Measurements from ENCODE around the gene ADAMTS18.

DNA sequence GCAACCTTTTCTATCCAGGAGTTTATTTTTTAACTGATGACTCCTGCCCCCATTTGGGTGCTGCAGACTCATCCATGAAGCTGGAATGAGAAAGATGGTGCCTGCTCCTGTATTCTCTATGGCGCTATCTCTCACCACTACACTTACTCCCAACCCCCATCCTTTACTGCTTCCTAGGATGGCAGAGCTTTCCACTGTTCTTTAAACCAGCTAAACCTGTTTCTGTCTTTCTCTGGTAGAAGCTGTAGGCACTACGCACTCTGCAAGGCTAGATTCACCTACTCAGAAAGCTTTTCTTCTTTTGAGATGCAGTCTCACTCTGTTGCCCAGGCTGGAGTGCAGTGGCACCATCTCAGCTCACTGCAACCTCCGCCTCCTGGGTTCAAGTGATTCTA, 47.0 kb downstream of the ADAMTS18 start:
- no peak for TF ChIP-seq POLR2A (IDR thresholded peaks at IDR 0.05; ENCODE audit: control extremely low read depth in 1 of 2, low read depth in 2 of 2, low read length in 2 of 2)
- TF ChIP-seq YY1 (IDR thresholded peaks at IDR 0.05; ENCODE audit: low read depth, low read length): no peak
- TF ChIP-seq TAF1 (IDR thresholded peaks at IDR 0.05; ENCODE audit: low read depth, low read length): no peak
- TF ChIP-seq CEBPB (IDR thresholded peaks at IDR 0.05; ENCODE audit: low read depth, low read length): no peak
- TF ChIP-seq POU5F1 (IDR thresholded peaks at IDR 0.05; ENCODE audit: low read depth, low read length): no peak
- TF ChIP-seq, protein P1, sequence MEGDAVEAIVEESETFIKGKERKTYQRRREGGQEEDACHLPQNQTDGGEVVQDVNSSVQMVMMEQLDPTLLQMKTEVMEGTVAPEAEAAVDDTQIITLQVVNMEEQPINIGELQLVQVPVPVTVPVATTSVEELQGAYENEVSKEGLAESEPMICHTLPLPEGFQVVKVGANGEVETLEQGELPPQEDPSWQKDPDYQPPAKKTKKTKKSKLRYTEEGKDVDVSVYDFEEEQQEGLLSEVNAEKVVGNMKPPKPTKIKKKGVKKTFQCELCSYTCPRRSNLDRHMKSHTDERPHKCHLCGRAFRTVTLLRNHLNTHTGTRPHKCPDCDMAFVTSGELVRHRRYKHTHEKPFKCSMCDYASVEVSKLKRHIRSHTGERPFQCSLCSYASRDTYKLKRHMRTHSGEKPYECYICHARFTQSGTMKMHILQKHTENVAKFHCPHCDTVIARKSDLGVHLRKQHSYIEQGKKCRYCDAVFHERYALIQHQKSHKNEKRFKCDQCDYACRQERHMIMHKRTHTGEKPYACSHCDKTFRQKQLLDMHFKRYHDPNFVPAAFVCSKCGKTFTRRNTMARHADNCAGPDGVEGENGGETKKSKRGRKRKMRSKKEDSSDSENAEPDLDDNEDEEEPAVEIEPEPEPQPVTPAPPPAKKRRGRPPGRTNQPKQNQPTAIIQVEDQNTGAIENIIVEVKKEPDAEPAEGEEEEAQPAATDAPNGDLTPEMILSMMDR (IDR thresholded peaks at IDR 0.05; ENCODE audit: control extremely low read depth in 1 of 3, insufficient read depth in 1 of 3, low read depth in 1 of 3, low read length in 3 of 3): no peak
- TF ChIP-seq SIN3A (conservative IDR thresholded peaks at IDR 0.05 in 1 of 2, IDR thresholded peaks at IDR 0.05 in 1 of 2; ENCODE audit: low read depth in 1 of 2, low read length in 2 of 2): no peak
- TF ChIP-seq, protein P2, sequence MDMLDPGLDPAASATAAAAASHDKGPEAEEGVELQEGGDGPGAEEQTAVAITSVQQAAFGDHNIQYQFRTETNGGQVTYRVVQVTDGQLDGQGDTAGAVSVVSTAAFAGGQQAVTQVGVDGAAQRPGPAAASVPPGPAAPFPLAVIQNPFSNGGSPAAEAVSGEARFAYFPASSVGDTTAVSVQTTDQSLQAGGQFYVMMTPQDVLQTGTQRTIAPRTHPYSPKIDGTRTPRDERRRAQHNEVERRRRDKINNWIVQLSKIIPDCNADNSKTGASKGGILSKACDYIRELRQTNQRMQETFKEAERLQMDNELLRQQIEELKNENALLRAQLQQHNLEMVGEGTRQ (IDR thresholded peaks at IDR 0.05; ENCODE audit: low read length): no peak
- no peak for TF ChIP-seq CHD1 (IDR thresholded peaks at IDR 0.05; ENCODE audit: low read depth, low read length)
- no peak for TF ChIP-seq RXRA (IDR thresholded peaks at IDR 0.05; ENCODE audit: insufficient read depth, low read depth, low read length)
- TF ChIP-seq RFX5 (IDR thresholded peaks at IDR 0.05; ENCODE audit: borderline replicate concordance, low read depth, low read length): no peak
- TF ChIP-seq POLR2AphosphoS5 (IDR thresholded peaks at IDR 0.05; ENCODE audit: low read depth, low read length): no peak
- no peak for TF ChIP-seq PHF8 (conservative IDR thresholded peaks at IDR 0.05; ENCODE audit: low read depth, low read length)
- TF ChIP-seq FOSL1 (IDR thresholded peaks at IDR 0.05; ENCODE audit: insufficient read depth, low read depth, low read length): no peak

Measured in H1 (cell line).